ENCODE data around the gene UBE2D4. TPM values are rescaled to one million over a fixed set of nuclear protein-coding genes. Genes with fewer than 3 reads are reported as not detected.

Gene UBE2D4
- total RNA-seq, 6 experiments from 2014 or later, result 12.6 to 15.7 (median 14.4) TPM

- Mint-ChIP-seq H3K4me3 (no peak overlapping the region), H3K27ac (no peak overlapping the region), H3K4me1 (ENCODE audit: low read depth) (no peaks in the 10 kb centered on the region), H3K27me3 (ENCODE audit: insufficient read depth) (no peaks in the 10 kb centered on the region), H3K9me3 (no peaks in the 10 kb centered on the region), H3K36me3 (ENCODE audit: low read depth) (peaks cover 8% of the 10 kb centered on the region)
- TF ChIP-seq CTCF (IDR thresholded peaks at IDR 0.05), result no peak
- no peak for DNase-seq
These were observed 10.3 kb upstream of the UBE2D4 start for GRCh38 chr7:43915907-43916306.

DNA sequence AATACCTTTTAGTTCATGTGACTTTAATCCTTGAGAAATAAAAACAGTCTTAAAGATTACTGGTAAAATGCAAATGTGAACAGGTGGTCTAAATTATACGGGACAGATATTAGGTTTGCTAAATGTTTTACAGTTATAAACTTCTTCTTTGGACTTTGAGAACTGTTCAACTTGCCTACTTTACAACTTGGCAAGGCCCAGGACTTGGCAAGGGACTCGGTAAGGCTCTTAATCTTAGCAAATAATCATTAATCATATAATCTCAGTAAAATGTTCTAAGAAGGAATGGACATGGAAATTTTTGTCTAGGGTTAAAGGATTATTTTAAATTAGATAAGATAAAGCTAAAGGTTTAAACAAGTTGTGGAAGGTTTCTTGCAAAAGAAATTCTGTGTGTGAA lies 4.8 kb upstream of the UBE2D4 start:
- Mint-ChIP-seq H3K36me3 (ENCODE audit: low read depth) (peaks cover 8% of the 10 kb centered on the region), H3K4me3 (no peak overlapping the region), H3K9me3 (no peaks in the 10 kb centered on the region), H3K4me1 (ENCODE audit: low read depth) (peaks cover 16% of the 10 kb centered on the region), H3K27me3 (ENCODE audit: insufficient read depth) (no peaks in the 10 kb centered on the region; the same call in 1 of the 2 replicates), H3K27ac (no peak overlapping the region)
- no peak for TF ChIP-seq CTCF (IDR thresholded peaks at IDR 0.05)
- DNase-seq, result no peak

DNA sequence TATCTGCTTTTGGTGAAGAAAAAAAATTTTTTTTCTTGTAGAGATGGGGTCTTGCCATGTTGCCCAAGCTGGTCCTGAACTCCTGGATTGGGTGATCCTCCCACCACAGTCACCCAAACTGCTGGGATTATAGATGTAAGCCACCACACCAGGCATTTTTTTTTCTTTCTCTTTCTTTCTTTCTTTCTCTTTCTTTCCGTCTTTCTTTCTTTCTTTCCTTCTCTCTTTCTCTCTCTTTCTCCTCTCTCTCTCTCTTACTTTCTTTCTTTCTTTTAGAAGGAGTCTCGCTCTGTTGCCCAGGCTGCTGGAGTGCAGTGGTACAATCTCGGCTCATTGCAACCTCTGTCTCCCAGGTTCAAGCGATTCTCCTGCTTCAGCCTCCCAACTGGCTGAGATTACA lies 3.5 kb upstream of the UBE2D4 start:
- H3K4me3 Mint-ChIP-seq, result no peak overlapping the region
- H3K27me3 Mint-ChIP-seq (ENCODE audit: insufficient read depth), result no peaks in the 10 kb centered on the region; the same call in 1 of the 2 replicates
- H3K27ac Mint-ChIP-seq, result no peak overlapping the region
- H3K9me3 Mint-ChIP-seq, result no peaks in the 10 kb centered on the region
- H3K4me1 Mint-ChIP-seq (ENCODE audit: low read depth), result peaks cover 28% of the 10 kb centered on the region
- DNase-seq, result no peak
- H3K36me3 Mint-ChIP-seq (ENCODE audit: low read depth), result peaks cover 8% of the 10 kb centered on the region
- no peak for TF ChIP-seq CTCF (IDR thresholded peaks at IDR 0.05)

DNA sequence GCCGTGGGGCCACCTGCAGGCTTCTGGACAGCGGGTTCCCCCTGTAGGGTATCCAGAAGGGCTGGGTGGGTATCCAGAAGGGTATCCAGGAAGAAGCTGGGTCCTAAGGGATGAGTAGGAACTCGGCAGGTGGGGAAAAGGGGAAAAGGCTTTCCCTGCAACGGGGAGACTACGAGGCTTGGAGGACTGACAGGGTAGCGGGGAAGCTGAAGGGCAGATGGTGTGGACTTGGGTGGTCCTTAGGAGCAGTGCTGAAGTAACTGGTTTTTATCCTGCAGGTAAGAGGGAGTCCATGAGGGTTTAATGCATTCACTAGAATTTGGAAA lies 525 bp downstream of the UBE2D4 start:
- no peaks in the 10 kb centered on the region for H3K9me3 Mint-ChIP-seq
- H3K36me3 Mint-ChIP-seq (ENCODE audit: low read depth), result peaks cover 5% of the 10 kb centered on the region; the same call in 1 of the 2 replicates
- H3K27me3 Mint-ChIP-seq (ENCODE audit: insufficient read depth), result no peaks in the 10 kb centered on the region; the same call in 1 of the 2 replicates
- no peak for DNase-seq
- TF ChIP-seq CTCF (IDR thresholded peaks at IDR 0.05), result peak; percentile 20; the same call in 1 of the 2 replicates
- peak overlapping the region; percentile 93 for H3K4me3 Mint-ChIP-seq
- H3K27ac Mint-ChIP-seq, result peak overlapping the region; percentile 75
- H3K4me1 Mint-ChIP-seq (ENCODE audit: low read depth), result peaks cover 28% of the 10 kb centered on the region

- H3K27ac Mint-ChIP-seq, result no peak overlapping the region
- H3K27me3 Mint-ChIP-seq (ENCODE audit: insufficient read depth), result no peaks in the 10 kb centered on the region; the same call in 1 of the 2 replicates
- peaks cover 28% of the 10 kb centered on the region for H3K4me1 Mint-ChIP-seq (ENCODE audit: low read depth)
- TF ChIP-seq CTCF (IDR thresholded peaks at IDR 0.05), result no peak
- H3K4me3 Mint-ChIP-seq, result no peak overlapping the region
- DNase-seq, result no peak
- no peaks in the 10 kb centered on the region for H3K9me3 Mint-ChIP-seq
- H3K36me3 Mint-ChIP-seq (ENCODE audit: low read depth), result peaks cover 5% of the 10 kb centered on the region; the same call in 1 of the 2 replicates
These were observed 1.6 kb downstream of the UBE2D4 start for GRCh38 chr7:43927810-43928209.

Measured in HFFc6 (cell line).